Natural killer cell (primary cell): ENCODE results near the gene KLK6. TPM values are rescaled to one million over a fixed set of nuclear protein-coding genes. Genes with fewer than 3 reads are reported as not detected.

ENCODE experiments used
- ATAC-seq, 3 donors: fragments of 150-1000 bp in 2 of 3; fragments of 200-7000 bp in 1 of 3; cut with Tn5 transposase; 1 replicate in 1 of 3; 2 replicates in 2 of 3; pipeline ENCODE4 v1.10.0; 2021; ENCODE audit warnings: mild to moderate bottlenecking in 2 of 3, moderate library complexity in 2 of 3
- DNase-seq, 2 donors: peaks; one replicate each; pipeline versions ENCODE4 v3.0.0 to v3.0.0-alpha.2; 2013 to 2021; ENCODE audit warnings: mixed read lengths in 1 of 2
- H3K27ac ChIP-seq: one replicate; pipeline ENCODE4 v1.5.1; 2013; ENCODE audit warnings: mild to moderate bottlenecking, low read length
- H3K27me3 ChIP-seq: one replicate; pipeline ENCODE4 v1.6.1; 2013; ENCODE audit warnings: low read length; ENCODE audit not compliant: control insufficient read depth, insufficient read depth
- H3K36me3 ChIP-seq: one replicate; pipeline ENCODE4 v1.6.1; 2013; ENCODE audit warnings: low read length; ENCODE audit not compliant: control insufficient read depth, insufficient read depth
- H3K4me1 ChIP-seq: one replicate; pipeline ENCODE4 v1.6.1; 2013; ENCODE audit warnings: low read length; ENCODE audit not compliant: control insufficient read depth, insufficient read depth
- H3K4me3 ChIP-seq: one replicate; pipeline ENCODE4 v1.5.1; 2013; ENCODE audit warnings: low read length
- H3K9me3 ChIP-seq: one replicate; pipeline ENCODE4 v1.6.1; 2013; ENCODE audit warnings: low read length; ENCODE audit not compliant: control insufficient read depth, insufficient read depth
- H3K27ac Mint-ChIP-seq, 2 donors: one replicate each; pipeline ENCODE4 v1.8.0; 2022; ENCODE audit warnings: mild to moderate bottlenecking in 2 of 2, mixed read lengths in 2 of 2, moderate library complexity in 1 of 2
- H3K27me3 Mint-ChIP-seq, 2 donors: one replicate each; pipeline ENCODE4 v1.8.0; 2022; ENCODE audit warnings: low read depth in 2 of 2, mixed read lengths in 2 of 2
- H3K36me3 Mint-ChIP-seq: one replicate; pipeline ENCODE4 v1.8.0; 2022; ENCODE audit warnings: mixed read lengths
- H3K4me1 Mint-ChIP-seq, 2 donors: one replicate each; pipeline ENCODE4 v1.8.0; 2022; ENCODE audit warnings: mixed read lengths in 2 of 2
- H3K4me3 Mint-ChIP-seq: one replicate; pipeline ENCODE4 v1.8.0; 2022; ENCODE audit warnings: mild to moderate bottlenecking, moderate library complexity, mixed read lengths
- H3K9me3 Mint-ChIP-seq, 2 donors: one replicate each; pipeline ENCODE4 v1.8.0; 2022; ENCODE audit warnings: mixed read lengths in 2 of 2
- WGBS: methylation state at CpG from one replicate; pipeline ENCODE4 v1.1.7; 2013; ENCODE audit warnings: missing lambda C conversion rate; ENCODE audit not compliant: insufficient coverage; 5-methylcytosine and 5-hydroxymethylcytosine counted together
- intact Hi-C: fragments of 100-400 bp; cut with micrococcal nuclease; formaldehyde crosslinking; loops from one replicate; pipeline ENCODE4 v1.14.2; 2022
- total RNA-seq, 4 donors: library from RNA; stranded (reverse); fragments of 120-200 nt in 1 of 4; gene quantifications; one replicate each; pipeline versions ENCODE4 v1.2.3 to v1.2.4, GENCODE V29; 2013 to 2022
- TF ChIP-seq, protein P1 (sequence below): fragments of 200-600 bp; IDR thresholded peaks from one replicate; pipeline ENCODE4 v1.8.0; 2022; ENCODE audit warnings: antibody characterized with exemption

The KLK6 gene
- total RNA-seq, 3 donors from 2014 or later (not counting 1 experiment from before 2014, with no cell fraction given) = not detected

DNA sequence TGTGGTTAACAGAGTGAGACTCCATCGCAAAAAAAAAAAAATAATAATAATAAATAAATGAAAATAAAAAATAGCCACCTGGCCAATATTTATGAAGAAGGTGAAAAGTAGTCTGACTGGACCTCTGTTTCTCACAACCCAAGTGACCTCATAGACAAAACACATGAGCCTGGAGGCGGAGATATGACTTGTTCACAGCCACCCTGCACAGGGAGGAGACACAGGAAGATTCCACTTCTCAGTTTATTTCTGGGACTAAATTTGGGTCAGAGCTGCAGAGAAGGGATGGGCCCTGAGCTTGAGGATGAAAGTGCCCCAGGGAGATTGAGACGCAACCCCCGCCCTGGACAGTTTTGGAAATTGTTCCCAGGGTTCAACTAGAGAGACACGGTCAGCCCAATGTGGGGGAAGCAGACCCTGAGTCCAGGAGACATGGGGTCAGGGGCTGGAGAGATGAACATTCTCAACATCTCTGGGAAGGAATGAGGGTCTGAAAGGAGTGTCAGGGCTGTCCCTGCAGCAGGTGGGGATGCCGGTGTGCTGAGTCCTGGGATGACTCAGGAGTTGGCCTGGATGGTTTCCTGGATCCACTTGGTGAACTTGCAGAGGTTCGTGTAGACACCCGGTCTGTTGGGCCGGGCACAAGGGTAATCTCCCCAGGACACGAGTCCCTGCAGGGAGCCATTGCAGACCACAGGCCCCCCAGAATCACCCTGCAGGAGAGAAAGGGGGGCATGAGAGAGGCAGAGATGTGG, 26.1 kb downstream of the KLK6 start:
- intact Hi-C loops = no loop called here
- no peaks in the 10 kb centered on the region for H3K27me3 ChIP-seq
- no peaks in the 10 kb centered on the region for H3K36me3 ChIP-seq

DNA sequence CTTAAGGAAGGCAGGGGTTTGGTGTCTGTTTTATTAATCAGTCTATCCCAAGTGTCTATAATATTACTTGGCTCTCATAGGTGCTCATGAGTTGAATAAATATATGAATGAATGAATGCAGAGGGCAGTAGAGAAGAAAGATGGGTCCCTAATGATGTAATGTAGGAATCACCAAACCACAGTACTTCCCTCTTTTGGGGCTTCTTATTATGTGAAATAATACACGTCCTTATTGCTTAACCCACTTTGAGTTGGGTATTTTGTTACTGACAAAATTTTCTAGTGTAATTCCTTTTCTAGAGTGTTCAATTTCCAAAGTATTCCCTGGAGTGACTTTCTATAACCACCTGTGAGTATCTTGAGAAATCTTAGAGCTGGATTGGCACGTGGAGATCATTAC, 29.8 kb downstream of the KLK6 start:
- no peaks in the 10 kb centered on the region for H3K9me3 ChIP-seq
- no peaks in the 10 kb centered on the region for H3K36me3 ChIP-seq
- H3K4me3 ChIP-seq = no peak overlapping the region
- no peaks in the 10 kb centered on the region for H3K4me1 ChIP-seq
- TF ChIP-seq, protein P1, sequence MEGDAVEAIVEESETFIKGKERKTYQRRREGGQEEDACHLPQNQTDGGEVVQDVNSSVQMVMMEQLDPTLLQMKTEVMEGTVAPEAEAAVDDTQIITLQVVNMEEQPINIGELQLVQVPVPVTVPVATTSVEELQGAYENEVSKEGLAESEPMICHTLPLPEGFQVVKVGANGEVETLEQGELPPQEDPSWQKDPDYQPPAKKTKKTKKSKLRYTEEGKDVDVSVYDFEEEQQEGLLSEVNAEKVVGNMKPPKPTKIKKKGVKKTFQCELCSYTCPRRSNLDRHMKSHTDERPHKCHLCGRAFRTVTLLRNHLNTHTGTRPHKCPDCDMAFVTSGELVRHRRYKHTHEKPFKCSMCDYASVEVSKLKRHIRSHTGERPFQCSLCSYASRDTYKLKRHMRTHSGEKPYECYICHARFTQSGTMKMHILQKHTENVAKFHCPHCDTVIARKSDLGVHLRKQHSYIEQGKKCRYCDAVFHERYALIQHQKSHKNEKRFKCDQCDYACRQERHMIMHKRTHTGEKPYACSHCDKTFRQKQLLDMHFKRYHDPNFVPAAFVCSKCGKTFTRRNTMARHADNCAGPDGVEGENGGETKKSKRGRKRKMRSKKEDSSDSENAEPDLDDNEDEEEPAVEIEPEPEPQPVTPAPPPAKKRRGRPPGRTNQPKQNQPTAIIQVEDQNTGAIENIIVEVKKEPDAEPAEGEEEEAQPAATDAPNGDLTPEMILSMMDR = no peak
- 86% methylated on average over 1 of the region's 2 CpGs for WGBS
- no peak for ATAC-seq
- DNase-seq = no peak
- Mint-ChIP-seq H3K4me1 (no peaks in the 10 kb centered on the region), H3K9me3 (peaks cover 0 to 4% of the 10 kb centered on the region in 2 donors), H3K27me3 (peaks cover 11 to 19% of the 10 kb centered on the region in 2 donors), H3K36me3 (no peaks in the 10 kb centered on the region), H3K4me3 (no peak overlapping the region), H3K27ac (no peak overlapping the region)
- intact Hi-C loops = loop anchor here (10.0 kb wide), 1 partner anchor 155 kb away; no protein-coding TSS in a partner anchor
- no peak overlapping the region for H3K27ac ChIP-seq
- no peaks in the 10 kb centered on the region for H3K27me3 ChIP-seq

More for the DNA sequence above, 26.1 kb downstream of the KLK6 start:
- H3K4me3 ChIP-seq = no peak overlapping the region
- TF ChIP-seq, protein P1 = no peak
- no peak overlapping the region for H3K4me3 Mint-ChIP-seq
- DNase-seq (no peak), ATAC-seq (no peak)
- H3K27ac ChIP-seq = no peak overlapping the region
- H3K27me3 Mint-ChIP-seq = peaks cover 18 to 19% of the 10 kb centered on the region in 2 donors
- no peaks in the 10 kb centered on the region for H3K36me3 Mint-ChIP-seq
- no peaks in the 10 kb centered on the region for H3K9me3 ChIP-seq
- no peaks in the 10 kb centered on the region for H3K4me1 ChIP-seq
- H3K27ac Mint-ChIP-seq = no peak overlapping the region
- H3K9me3 Mint-ChIP-seq = peaks cover 0 to 4% of the 10 kb centered on the region in 2 donors
- no peaks in the 10 kb centered on the region for H3K4me1 Mint-ChIP-seq
- 84% methylated on average over 9 of the region's 10 CpGs for WGBS

DNA sequence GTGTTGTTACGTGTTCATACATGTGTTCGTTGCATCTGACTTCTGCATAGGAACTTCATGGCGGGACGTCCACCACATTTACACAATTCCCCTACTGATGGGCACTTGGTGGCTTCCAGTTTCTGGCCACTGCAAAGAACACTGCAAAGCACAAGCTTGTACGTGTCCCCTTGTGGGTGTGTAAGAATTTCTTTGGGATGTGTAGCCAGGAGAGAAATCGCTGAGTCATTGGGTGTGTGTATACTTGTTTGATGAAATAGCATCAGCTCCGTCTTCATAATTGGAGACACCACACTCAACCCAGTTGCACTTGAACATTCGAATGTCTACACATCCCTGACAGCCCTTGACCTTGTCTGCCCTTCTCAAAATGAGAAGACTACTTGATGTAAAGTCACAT, 35.8 kb downstream of the KLK6 start:
- Mint-ChIP-seq H3K27me3 (peaks cover 22 to 25% of the 10 kb centered on the region in 2 donors), H3K9me3 (no peaks in the 10 kb centered on the region), H3K27ac (no peak overlapping the region), H3K36me3 (no peaks in the 10 kb centered on the region), H3K4me3 (no peak overlapping the region), H3K4me1 (peaks cover 0 to 4% of the 10 kb centered on the region in 2 donors)
- ATAC-seq = no peak
- Histone ChIP-seq H3K9me3 (no peaks in the 10 kb centered on the region), H3K27ac (no peak overlapping the region), H3K36me3 (no peaks in the 10 kb centered on the region), H3K4me3 (no peak overlapping the region), H3K4me1 (no peaks in the 10 kb centered on the region), H3K27me3 (no peaks in the 10 kb centered on the region)
- TF ChIP-seq, protein P1 = no peak
- intact Hi-C loops = loop anchor here (5.0 to 10.0 kb wide), 2 partner anchors 161 to 329 kb away; no protein-coding TSS in a partner anchor
- no peak for DNase-seq
- WGBS = 74% methylated on average over 7 of the region's 8 CpGs
